WERI-Rb-1 (cell line): ENCODE data around the gene ADAMTS13.

Experiments
- DNase-seq: peaks from one replicate; pipeline ENCODE4 v3.0.0-alpha.2; 2020
- H3K27ac ChIP-seq: fragments of 250-450 bp; sonication (Bioruptor Pico); 2 replicates; pipeline ENCODE4 v1.5.1; 2020; ENCODE audit warnings: mild to moderate bottlenecking, moderate library complexity
- H3K27me3 ChIP-seq: fragments of 250-450 bp; sonication (Bioruptor Pico); 2 replicates; pipeline ENCODE4 v1.5.1; 2021; ENCODE audit warnings: mild to moderate bottlenecking, low read depth, moderate library complexity; ENCODE audit not compliant: insufficient read depth, severe bottlenecking
- H3K36me3 ChIP-seq: fragments of 250-450 bp; sonication (Bioruptor Pico); 2 replicates; pipeline ENCODE4 v1.5.1; 2020; ENCODE audit warnings: mild to moderate bottlenecking, moderate library complexity
- H3K4me3 ChIP-seq: 2 replicates; pipeline ENCODE4 v1.5.1; 2011; ENCODE audit warnings: low read depth, mild to moderate bottlenecking, control low read depth, low read length
- H3K9me3 ChIP-seq: fragments of 250-450 bp; sonication (Bioruptor Pico); 2 replicates; pipeline ENCODE4 v1.5.1; 2021; ENCODE audit warnings: mild to moderate bottlenecking, moderate library complexity; ENCODE audit not compliant: severe bottlenecking
- TF ChIP-seq, protein P1 (sequence below): IDR thresholded peaks from 2 replicates; pipeline ENCODE4 v1.5.1; 2011; ENCODE audit warnings: low read depth, mild to moderate bottlenecking, control low read depth, inconsistent platforms, low read length

ADAMTS13 gene

DNA sequence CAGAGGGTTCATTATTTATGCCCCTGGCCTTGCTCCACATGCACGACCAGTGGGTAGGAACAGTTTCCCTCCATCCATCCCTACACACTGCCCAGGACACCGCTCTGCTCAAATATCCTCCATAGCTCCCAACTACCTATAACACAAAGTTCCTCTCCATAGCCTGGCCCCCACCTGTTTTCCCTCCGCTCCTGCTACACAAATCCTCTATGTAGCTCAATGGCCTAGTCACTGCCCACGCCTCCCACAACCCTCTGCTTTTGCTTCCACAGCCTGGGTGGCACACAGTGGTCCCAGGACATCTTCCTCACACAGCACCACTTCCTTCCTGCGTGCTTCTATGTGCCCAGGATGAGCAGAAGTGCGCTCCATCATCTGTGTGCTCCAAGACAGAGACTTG, 24.8 kb upstream of the ADAMTS13 start:
- Histone ChIP-seq H3K36me3 (no peaks in the 10 kb centered on the region), H3K27ac (no peak overlapping the region), H3K9me3 (no peaks in the 10 kb centered on the region), H3K4me3 (no peak overlapping the region), H3K27me3 (no peaks in the 10 kb centered on the region)
- TF ChIP-seq, protein P1, sequence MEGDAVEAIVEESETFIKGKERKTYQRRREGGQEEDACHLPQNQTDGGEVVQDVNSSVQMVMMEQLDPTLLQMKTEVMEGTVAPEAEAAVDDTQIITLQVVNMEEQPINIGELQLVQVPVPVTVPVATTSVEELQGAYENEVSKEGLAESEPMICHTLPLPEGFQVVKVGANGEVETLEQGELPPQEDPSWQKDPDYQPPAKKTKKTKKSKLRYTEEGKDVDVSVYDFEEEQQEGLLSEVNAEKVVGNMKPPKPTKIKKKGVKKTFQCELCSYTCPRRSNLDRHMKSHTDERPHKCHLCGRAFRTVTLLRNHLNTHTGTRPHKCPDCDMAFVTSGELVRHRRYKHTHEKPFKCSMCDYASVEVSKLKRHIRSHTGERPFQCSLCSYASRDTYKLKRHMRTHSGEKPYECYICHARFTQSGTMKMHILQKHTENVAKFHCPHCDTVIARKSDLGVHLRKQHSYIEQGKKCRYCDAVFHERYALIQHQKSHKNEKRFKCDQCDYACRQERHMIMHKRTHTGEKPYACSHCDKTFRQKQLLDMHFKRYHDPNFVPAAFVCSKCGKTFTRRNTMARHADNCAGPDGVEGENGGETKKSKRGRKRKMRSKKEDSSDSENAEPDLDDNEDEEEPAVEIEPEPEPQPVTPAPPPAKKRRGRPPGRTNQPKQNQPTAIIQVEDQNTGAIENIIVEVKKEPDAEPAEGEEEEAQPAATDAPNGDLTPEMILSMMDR = no peak
- DNase-seq = no peak

DNA sequence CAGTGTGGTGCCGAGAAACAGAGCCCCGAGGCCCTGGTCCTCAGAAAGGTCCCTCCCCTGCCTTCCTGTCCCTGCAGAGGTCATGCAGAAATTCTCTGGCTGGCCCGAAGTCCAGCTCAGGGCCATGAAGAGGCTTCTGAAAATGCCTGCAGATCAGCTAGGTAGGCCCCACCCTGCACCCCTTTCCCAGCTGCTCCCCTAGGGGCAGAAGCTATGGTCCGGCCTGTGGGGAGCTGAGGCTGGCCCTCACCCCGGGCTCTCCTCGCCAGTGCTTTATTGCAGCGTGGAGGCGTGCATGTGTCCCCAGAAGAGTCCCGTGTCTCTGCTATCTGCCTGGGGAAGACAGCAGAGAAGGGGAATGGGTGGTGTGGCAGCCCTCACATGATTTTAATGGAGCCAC, 24.3 kb upstream of the ADAMTS13 start:
- Histone ChIP-seq H3K4me3 (no peak overlapping the region), H3K9me3 (no peaks in the 10 kb centered on the region), H3K27ac (no peak overlapping the region), H3K36me3 (no peaks in the 10 kb centered on the region), H3K27me3 (no peaks in the 10 kb centered on the region)
- no peak for DNase-seq
- TF ChIP-seq, protein P1 = no peak

DNA sequence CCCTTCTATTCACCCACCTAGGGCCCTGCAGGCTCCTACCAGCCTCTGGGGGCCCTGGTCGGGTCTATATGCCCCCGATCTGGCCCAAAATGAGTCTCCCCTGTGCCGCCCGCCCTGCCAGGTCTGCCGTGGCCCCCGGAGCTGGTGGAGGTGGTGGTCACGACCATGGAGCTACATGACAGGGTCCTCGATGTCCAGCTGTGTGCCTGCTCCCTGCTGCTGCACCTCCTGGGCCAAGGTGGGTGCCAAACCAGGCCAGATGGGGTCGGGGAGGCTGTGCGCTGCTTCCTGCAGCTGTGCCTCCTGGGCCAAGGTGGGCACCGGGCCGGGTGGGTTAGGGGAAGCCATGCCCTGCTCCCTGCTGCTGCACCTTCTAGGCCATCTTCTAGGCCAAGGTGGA, 21.9 kb upstream of the ADAMTS13 start:
- Histone ChIP-seq H3K36me3 (peaks cover 11% of the 10 kb centered on the region), H3K4me3 (no peak overlapping the region), H3K27ac (no peak overlapping the region), H3K9me3 (no peaks in the 10 kb centered on the region), H3K27me3 (no peaks in the 10 kb centered on the region)
- DNase-seq = no peak
- TF ChIP-seq, protein P1 = no peak

DNA sequence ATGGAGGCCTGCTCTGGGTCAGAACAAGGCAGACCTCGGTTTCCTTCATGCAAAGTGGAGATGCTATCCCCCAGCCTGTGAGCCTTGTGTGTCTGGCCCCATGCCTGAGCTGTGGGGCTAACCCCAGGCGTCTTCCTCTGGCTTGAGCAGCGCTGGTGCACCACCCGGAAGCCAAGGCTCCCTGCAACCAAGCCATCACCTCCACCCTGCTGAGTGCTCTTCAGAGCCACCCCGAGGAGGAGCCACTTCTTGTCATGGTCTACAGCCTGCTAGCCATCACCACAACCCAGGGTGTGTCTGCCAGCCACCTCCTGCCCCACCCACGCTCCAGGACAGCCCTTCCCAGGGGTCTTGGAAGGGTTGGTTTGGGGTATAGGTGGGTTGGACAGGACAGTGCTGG, 20.6 kb upstream of the ADAMTS13 start:
- H3K9me3 ChIP-seq = no peaks in the 10 kb centered on the region
- no peak overlapping the region for H3K27ac ChIP-seq
- TF ChIP-seq, protein P1 = no peak
- DNase-seq = no peak
- no peak overlapping the region for H3K4me3 ChIP-seq
- H3K27me3 ChIP-seq = no peaks in the 10 kb centered on the region
- peaks cover 24% of the 10 kb centered on the region for H3K36me3 ChIP-seq

DNA sequence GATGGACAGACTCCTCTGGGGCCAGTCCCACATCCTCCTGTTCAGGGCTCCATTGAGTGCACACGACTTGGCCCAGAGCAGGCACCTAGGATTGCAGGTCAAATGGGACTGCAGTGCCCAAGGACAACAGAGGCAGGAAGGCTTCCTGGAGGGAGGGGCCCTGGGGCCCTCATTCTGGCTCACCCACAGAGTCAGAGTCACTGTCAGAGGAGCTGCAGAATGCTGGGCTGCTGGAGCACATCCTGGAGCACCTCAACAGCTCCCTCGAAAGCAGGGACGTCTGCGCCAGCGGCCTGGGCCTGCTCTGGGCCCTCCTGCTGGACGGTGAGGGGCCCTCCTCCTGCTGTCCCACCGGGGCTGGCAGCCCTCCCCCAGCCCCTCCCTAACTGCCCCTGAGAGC, 19.5 kb upstream of the ADAMTS13 start:
- peaks cover 34% of the 10 kb centered on the region for H3K36me3 ChIP-seq
- no peak overlapping the region for H3K4me3 ChIP-seq
- no peak for DNase-seq
- H3K9me3 ChIP-seq = no peaks in the 10 kb centered on the region
- no peaks in the 10 kb centered on the region for H3K27me3 ChIP-seq
- no peak overlapping the region for H3K27ac ChIP-seq
- TF ChIP-seq, protein P1 = no peak

DNA sequence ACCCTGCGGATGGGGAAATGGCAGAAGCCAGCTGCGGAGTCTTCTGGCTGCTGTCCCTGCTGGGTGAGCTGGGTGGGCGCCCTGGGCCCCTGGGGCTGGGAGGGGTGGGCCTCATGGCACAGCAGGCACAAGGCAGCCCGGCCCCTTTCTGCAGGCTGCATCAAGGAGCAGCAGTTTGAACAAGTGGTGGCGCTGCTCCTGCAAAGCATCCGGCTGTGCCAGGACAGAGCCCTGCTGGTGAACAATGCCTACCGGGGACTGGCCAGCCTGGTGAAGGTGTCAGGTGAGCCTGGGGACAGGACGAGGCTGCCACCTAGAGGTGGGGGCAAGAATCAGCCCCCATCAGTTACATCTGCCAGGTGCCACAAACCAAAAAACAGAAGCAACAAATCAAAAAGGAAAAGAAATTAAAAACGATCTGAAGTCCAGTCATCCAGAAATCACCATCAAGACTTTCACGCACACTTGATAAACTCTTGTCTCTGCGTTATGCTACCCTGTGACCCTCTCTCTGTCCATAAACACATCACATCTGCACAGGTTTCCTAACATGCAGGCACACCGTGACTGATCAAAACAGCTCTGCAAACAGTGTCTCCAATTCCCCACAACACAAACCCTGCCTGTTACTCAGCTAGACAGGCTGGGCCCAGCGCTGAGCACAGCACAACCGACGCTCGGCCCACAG, 18.3 kb upstream of the ADAMTS13 start:
- TF ChIP-seq, protein P1 = peak; percentile 71
- Histone ChIP-seq H3K36me3 (peaks cover 45% of the 10 kb centered on the region), H3K4me3 (no peak overlapping the region), H3K27ac (no peak overlapping the region), H3K9me3 (no peaks in the 10 kb centered on the region), H3K27me3 (no peaks in the 10 kb centered on the region)
- DNase-seq = peak; percentile 51
